IPS DF 19.7 (cell line): ENCODE data around the gene SEC16B.

Experiments used
- DNase-seq: peaks from one replicate; pipeline ENCODE4 v3.0.0-alpha.2; 2013; ENCODE audit warnings: low read depth, low spot score

The SEC16B gene

GRCh38 chr1:177969825-177970371 lies at the start of gene SEC16B:
TSS of gene SEC16B (minus strand) at chr1:177970058. CDS start at chr1:177967981, 2,077 bp downstream.
- DNase-seq, result no peak

GRCh38 chr1:178019622-178020021 lies 49.8 kb upstream of the SEC16B start:
- no peak for DNase-seq

GRCh38 chr1:178019208-178019607 lies 49.4 kb upstream of the SEC16B start:
- DNase-seq, result no peak

- no peak for DNase-seq
These were observed 47.7 kb upstream of the SEC16B start for GRCh38 chr1:178017517-178017916.

- no peak for DNase-seq
These were observed 42.1 kb upstream of the SEC16B start for GRCh38 chr1:178011864-178012503.

GRCh38 chr1:178011465-178011828 lies 41.6 kb upstream of the SEC16B start:
- DNase-seq, result no peak

GRCh38 chr1:178010674-178011464 lies 41.0 kb upstream of the SEC16B start:
- no peak for DNase-seq

GRCh38 chr1:178006043-178006442 lies 36.2 kb upstream of the SEC16B start:
- no peak for DNase-seq

GRCh38 chr1:178005450-178005849 lies 35.6 kb upstream of the SEC16B start:
- DNase-seq, result no peak

- no peak for DNase-seq
These were observed 35.1 kb upstream of the SEC16B start for GRCh38 chr1:178004926-178005391.

- no peak for DNase-seq
These were observed 29.1 kb upstream of the SEC16B start for GRCh38 chr1:177998696-177999631.

GRCh38 chr1:177996957-177997356 lies 27.1 kb upstream of the SEC16B start:
- no peak for DNase-seq

GRCh38 chr1:177995369-177995768 lies 25.5 kb upstream of the SEC16B start:
- no peak for DNase-seq

- DNase-seq, result peak; percentile 15
These were observed 16.4 kb upstream of the SEC16B start for GRCh38 chr1:177986281-177986680.

GRCh38 chr1:177984761-177985160 lies 14.9 kb upstream of the SEC16B start:
- DNase-seq, result no peak

GRCh38 chr1:177984136-177984525 lies 14.3 kb upstream of the SEC16B start:
- peak; percentile 23 for DNase-seq

- DNase-seq, result no peak
These were observed 13.8 kb upstream of the SEC16B start for GRCh38 chr1:177983482-177984135.

- no peak for DNase-seq
These were observed 13.2 kb upstream of the SEC16B start for GRCh38 chr1:177983077-177983476.

- DNase-seq, result no peak
These were observed 11.3 kb upstream of the SEC16B start for GRCh38 chr1:177981200-177981599.

- DNase-seq, result no peak
These were observed 9.4 kb upstream of the SEC16B start for GRCh38 chr1:177979272-177979671.

- DNase-seq, result no peak
These were observed 8.7 kb upstream of the SEC16B start for GRCh38 chr1:177978530-177978929.
